ENCODE data around the gene TFIP11.
A peak's percentile ranks its signal among the peaks of the same experiment; 100 is the strongest.

The TFIP11 gene

DNA sequence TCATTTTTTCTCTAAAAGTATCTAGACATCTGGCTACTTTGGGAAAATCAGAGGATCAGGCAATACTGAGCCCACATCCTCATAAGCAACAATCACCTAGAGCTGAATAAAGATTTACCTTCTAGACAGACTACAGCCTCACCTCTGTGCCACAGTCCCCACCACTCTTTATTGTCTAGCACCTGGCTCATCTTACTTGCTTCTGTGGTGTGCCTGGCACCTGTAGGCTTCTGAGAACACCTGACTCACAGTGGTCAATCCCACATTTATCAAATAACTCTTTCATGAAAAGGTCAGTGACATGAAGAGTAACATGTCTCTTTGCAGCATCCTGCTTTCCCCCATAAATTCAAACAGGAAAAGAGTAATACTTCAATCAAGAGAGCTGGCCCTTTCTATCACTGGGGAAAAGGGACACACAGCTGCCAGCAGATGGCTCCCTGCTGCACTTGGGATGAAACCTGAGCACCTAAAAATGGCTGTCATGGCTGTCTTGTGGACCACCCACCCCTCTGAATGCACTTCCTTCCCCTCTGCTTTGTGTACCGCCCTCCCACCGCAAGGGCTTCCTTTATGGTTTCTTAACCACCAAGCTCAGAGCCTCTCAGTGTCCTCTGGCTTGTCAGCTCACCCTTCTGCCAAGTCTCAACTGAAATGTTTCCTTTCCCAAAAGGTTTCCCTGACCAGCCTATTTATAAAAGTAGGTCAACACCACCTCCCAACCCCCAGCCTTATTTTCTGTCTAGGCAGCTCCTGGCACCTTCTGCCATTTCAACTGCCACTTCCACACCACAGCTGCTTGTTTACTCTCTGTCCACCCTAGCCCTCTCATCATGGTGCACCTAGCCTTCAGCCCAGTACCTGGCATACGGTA lies 9.3 kb downstream of the TFIP11 start:
- DNase-seq = peak; percentile 60

DNA sequence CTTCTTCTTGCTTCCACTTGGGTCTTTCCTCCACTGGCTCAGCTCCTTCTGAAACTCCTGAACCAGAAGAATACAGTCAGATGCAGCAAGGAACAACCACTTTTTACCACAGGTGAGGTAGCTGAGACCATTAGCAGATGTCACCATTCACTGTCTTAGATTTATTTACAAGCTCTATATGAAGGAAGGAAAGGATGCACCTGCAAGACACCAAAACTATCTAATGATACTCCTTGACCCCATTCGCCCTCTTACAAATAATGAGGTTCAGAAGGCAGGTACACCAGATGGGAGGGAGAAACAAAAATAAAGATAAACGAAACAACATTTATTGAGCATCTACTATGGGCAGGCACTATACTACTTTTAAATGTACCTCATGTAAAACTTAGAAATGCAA lies 10.3 kb downstream of the TFIP11 start:
- DNase-seq = no peak

DNA sequence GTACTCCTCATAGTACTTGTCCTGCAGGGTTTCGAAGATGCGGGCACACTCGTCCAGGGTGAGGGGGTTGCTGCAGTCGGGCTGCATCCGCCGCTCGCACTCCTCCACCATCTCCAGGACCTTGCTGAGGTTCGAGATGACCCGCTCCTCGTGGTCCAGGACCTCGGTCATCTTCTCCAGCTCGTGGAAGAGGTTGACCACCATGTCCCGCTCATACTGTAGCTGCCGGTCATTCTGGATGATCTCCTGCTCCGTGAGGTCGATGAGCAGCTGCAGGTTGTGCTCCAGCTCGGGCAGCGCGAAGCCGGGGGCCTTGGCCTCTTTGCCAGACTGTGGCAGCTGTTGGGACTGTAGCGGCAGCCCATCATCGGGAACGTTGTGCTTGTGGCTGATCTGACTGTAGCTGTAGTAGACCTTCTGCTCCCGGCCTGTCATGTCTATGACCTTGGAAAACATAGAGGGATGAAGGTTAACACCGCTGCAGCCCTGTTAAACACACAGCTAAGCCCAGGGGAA lies 13.0 kb downstream of the TFIP11 start:
- DNase-seq = no peak

DNA sequence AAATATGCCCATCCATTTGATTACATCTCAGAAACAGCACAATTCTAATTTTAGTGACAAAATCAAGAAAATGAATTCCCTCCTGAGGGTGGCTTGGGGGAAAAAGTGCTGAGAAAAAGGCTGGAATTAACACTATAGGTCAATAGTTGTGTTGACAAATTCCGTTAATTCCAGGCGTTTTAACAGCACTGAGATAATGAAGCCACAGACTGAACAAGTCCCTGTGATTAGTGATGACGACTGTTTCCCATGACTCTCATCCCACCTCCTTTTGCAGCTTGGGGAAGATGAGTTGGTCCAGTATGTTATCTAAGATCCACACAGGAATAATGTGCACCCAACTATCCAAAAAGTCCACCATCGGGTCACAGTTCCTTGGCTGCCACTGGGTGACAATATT lies 15.8 kb downstream of the TFIP11 start:
- DNase-seq = no peak

DNA sequence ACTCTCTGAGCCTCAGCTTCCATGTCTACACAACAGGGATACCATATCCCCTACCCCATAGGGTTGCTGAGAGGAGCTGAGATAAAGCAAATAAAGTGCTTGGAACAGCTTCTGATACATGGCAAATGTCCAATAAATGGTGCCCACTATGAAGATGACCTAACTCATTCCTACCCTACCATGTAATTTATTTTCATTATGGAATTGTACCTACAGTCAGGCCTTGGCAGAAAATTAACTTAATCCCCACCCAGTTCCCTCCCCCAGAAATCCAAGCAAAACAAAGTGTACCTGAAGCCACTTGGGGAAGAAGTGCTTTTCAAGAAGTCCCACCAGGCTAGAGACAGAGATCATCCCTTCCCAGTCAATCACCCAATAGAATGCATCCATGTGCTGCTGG lies 17.8 kb downstream of the TFIP11 start:
- no peak for DNase-seq

DNA sequence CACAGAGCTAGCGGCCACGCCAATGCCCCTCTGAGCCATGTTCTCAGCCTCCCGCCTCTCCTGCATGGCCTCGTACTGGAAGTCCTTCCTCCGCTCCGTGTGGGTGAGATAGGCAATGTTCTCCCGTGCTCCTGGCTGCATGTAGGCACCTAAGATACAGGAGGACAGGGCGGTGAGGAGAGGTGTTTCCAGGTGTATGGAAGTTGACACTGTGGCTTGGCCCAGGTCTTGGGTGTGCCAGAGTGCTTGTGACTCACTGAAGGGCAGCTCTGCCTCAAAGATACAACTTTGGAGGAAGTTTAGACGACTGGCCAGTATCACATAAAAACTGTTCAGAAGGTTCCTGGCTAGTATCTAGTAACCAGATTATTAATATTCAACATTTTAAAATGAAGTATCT lies 20.1 kb downstream of the TFIP11 start:
- no peak for DNase-seq

DNA sequence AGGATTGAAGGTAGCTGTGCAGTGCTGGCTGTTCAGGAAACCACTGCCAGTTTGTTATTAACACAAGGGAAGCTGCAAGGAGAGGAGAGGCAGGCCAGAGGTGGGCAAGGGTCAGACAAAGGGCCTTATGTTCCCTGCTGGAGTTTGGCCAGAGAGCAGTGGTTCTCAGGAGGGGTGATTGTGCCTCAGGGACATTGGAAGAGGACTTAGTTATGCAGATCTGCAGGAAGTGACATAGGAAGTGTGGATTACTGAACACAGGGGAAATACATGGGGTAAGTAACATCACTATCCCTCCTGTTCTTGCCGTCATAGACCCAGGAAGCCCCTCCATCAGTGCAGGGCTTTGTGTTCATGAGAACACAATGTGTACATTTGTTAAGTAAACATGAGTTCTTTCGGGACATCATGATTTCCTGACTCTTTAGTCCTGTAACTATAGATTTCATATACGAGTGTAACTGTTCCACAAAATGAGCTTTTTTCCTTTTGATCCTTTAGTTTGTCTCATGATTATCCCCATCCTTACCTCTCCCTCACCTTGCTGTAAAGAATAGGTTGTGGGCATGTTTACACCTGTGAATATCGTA lies 22.7 kb downstream of the TFIP11 start:
- DNase-seq = no peak

DNA sequence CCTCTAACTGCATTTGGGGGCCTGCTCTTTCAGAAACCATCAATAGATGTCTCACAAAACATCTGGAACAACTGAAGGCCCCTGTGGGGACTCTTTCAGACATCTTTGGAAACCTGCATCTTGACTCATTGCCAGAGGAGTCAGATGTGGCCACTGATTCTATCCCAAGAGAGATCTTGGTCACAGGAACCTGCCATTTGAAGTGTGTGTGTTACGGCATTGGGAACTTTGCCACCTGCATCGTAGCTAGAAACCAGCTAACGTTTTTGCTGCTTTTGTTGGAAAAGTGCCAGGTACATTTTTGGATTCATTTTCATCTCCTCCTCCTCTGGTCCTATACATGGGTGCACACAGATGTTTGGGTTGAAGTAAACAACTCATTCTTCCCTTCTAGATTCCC lies 24.3 kb downstream of the TFIP11 start:
- no peak for DNase-seq

DNA sequence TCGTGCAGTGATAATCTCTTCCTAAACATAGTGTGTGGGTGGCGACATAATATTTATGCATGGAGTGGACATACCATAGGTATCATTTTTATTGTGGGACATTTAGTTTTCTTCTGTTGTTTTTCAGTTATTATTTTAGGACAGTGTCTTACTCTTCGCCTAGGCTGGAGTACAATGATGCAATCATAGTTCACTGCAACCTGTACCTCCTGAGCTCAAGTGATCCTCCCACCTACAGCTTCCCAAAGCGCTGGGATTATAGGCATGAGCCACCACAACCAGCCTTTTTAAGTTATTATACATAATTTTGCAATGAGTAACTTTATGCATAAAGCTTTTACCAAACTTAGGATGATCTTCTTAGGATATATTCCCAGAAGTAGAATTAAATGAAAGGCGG lies 25.9 kb downstream of the TFIP11 start:
- DNase-seq = no peak

DNA sequence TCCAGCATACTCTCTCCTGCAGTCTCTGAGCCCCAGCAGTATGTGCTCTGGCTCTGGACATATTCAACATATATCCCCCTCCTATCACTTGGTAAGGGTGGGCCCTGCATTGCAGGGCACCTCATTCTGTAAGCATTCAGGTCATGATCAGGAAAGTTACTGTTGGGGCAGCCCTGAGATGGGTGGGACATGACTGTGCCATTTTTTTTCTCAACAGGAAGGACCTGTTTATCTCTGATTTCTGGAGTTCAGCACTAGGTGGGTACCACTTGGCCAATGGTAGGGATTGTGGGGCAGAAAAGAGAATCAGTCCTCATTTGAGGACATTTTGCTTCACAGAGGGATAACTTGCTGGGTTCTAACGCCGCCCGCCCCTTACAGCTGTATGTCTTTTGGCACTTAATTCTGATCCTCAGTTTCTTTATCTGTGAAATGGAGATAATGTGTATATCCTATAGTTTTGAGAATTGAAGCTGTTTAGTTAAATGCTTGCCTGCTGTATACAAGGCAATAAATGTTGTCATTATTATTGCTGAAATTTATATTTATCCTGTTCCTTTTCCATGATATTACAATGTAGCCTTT lies 26.4 kb downstream of the TFIP11 start:
- DNase-seq = no peak

DNA sequence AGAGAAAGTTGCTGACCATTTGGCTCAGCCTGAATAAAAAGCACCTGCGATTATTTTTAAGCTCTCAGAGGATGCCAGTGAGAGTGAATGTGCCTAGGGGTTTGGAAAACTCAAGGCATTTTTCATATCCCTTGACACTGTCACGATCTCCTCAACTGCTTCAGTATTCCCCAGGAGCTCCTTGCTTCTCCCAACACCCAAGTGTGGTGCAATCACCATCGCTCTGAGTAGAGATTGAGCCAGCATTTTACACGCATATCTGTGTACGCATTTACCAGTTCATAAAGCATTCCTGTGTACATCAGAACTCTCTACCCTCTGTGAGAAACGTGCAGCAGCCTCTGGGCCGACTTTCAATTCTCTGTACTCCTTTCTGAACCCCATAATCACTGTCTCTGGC lies 27.3 kb downstream of the TFIP11 start:
- no peak for DNase-seq

DNA sequence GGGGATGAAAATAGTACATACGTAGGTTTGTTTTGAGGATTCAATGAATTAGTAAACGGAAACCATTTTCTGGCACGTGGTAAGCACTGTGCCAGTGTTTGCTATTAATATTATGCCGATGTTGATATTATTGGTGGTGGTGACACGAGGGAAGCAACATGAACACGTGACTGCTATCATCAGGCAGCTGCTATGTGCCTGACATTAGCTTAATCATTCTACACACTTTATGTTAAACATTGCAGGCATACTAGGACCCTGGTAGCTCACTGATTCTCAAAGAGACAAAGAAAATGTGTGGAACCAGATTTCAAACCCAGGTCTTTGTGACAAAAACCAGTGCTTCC lies 27.9 kb downstream of the TFIP11 start:
- DNase-seq = no peak

DNA sequence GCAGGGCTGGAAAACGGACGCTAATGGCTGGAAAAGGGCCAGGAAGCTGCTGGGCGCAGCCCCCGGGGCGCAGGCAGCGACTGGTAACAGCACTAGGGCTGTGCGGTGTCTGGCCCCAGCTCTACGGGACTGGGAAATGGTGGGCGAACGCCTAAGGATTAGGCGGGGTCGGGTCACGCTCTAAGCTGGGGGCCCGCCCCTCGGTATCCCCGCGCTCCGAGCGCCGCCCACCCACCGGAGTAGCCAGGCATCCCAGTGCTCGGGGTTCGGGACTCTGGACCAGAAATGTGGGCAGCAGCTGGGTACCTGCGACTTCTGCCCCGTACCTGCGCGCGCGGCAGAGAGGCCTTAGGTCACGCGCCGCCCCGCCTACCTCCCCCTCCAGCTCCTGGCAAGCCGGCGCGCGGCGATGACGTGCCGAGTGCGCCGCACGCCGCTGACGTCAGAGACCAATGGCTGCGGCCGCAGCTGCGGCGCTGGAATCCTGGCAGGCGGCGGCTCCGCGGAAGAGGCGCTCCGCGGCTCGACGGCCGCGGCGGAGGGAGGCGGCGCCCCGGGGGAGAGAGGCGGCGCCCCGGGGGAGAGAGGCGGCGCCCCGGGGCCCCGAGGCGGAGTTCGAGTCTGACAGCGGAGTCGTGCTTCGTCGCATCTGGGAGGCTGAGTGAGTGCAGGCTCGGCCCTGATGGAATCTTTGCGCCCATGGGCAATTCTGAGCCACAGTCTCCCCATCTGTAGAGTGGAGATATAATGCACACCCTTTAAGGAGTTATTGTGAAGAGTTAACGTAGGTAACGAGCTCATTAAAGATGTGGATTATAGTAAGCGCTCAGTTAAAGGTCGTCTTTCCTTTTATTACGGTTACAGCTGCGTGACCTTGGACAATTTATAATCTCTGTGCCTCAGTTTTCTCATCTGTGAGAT lies 28.6 kb downstream of the TFIP11 start, which contains the start of the genes HPS4 and SRRD:
Gene HPS4, minus strand, starts transcription at position 345 of the 921 bp plus-strand sequence. CDS start 2,021 bp downstream, outside the sequence.
Gene SRRD, plus strand, starts transcription at position 439 of the 921 bp plus-strand sequence. Its CDS starts 14 bp downstream, at position 453.
- DNase-seq = peak; percentile 93

DNA sequence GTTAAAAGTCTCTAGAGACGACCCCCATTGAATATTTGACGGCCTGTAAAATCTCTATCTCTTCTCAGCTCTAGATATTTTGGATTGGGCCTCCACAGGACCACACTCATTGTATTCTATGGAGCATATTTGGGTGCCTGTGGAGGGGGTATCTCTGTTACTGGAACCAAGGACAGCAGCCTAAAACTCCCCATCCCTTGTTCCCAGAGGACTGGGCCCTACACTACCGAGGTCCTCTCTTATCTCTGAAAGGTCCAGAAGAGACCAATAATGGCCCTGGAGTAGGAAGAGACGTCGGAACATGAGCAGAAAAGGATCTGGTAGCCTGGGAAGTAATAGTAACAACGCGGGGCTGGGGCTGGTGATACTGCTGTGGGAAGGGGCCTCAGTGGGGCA lies 29.2 kb downstream of the TFIP11 start:
- no peak for DNase-seq

DNA sequence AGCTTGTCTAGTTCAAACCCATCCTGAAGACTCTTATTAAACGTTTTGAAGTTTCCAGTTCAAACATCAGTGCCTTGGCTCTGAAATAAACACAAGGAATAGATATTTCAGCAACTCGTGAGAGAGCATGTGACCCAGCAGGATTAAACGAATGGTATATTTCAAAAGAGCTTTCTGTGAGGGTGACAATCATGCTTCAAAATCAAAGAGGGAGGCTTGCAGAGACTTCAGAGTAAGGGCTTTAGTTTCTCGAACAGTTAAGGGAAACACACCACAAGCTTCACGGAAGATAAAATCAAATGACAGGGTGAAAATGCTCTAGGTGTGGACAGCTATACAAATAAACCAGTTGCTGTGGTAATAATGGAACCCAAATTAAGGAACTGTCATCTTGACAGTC lies 30.1 kb downstream of the TFIP11 start:
- no peak for DNase-seq

DNA sequence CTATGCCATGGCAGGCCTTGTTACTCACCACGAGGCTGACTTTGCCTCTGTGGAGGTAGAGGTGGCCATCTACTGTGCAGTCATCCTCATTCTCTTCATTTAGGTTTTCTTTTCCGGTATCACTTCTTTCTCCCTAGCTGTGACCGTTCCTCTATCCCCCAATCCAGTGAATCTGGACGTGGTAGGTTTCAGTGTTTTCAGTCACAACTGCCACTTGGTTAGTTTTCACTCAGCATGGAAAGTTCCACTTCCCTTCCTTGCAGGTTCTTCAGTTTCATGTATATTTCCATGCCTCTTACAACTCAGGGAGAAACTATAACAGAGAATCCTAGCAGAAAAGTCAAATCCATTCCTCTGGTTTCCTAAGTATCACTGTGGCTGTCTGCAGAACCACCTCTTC lies 30.6 kb downstream of the TFIP11 start:
- no peak for DNase-seq

DNA sequence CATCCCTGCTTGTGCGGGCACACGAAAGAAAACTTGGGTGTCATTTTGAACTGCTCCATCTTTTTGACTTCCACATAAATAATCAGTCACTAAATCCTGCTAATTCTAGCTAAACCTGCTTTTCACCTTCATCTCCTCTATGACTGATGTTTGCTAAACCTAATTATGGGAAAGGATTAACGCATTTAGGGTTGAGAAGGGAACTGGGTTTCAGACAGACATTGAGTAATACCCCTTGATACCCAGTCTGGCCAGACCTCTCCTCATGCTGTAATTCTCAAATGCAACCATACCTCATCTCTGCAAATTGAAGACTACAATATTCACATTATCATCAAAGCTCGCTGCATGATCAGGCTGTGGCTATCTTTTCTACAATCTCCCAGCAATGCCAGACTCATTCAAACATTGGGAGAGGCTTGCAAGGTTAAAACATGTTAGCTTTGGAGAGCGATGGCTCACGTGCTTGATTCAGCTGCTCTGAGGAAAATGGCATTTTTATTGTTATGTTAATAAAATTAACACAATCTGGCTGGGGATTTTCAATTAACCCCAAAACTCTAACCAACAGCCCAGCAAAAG lies 31.1 kb downstream of the TFIP11 start:
- DNase-seq = no peak

DNA sequence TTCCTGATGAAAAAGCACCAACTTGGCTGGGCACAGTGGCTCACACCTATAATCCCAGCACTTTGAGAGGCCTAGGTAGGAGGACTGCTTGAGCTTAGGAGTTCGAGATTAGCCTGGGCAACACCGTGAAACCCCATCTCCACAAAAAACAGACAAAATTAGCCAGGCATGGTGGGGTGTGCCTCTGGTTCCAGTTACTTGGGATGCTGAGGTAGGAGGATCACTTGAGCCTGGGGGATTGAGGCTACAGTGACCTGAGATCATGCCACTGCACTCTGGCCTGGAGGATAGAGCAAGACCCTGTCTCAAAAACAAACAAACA lies 31.7 kb downstream of the TFIP11 start:
- DNase-seq = no peak

DNA sequence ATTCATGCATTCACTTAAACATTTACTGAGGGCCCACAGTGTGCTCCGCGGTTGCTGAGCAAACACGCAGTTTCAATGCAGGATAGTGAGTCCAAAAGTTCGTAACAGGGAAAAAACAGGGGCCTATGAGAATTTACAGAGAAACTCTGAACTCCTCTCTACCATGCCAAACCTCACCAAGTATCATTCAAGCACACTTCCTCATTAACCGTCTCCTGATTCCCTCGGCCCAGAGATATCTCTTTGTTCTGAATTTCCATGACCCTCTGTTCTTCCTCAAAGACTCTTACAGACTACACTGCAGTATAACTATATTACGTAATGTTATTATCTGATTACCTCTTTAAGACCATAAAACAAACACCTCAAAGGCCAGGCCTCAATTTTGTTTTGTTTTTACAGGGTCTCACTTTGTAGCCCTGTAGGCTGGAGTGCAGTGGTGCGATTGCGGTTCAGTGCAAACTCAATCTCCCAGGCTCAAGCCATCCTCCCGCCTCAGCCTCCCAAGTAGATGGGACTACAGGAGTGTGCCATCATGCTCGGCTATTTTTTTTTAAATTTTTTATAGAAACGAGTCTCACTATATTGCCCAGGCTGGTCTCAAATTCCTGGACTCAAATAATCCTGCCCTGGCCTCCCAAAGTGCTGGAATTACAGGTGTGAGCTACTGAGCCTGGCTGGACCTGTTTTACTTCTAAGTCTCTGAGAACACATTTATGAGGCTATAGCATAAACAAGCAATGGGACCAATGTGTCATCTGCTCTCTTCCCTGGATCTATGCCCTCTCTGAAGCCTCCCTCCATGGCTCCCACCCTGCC lies 32.3 kb downstream of the TFIP11 start:
- DNase-seq = no peak

DNA sequence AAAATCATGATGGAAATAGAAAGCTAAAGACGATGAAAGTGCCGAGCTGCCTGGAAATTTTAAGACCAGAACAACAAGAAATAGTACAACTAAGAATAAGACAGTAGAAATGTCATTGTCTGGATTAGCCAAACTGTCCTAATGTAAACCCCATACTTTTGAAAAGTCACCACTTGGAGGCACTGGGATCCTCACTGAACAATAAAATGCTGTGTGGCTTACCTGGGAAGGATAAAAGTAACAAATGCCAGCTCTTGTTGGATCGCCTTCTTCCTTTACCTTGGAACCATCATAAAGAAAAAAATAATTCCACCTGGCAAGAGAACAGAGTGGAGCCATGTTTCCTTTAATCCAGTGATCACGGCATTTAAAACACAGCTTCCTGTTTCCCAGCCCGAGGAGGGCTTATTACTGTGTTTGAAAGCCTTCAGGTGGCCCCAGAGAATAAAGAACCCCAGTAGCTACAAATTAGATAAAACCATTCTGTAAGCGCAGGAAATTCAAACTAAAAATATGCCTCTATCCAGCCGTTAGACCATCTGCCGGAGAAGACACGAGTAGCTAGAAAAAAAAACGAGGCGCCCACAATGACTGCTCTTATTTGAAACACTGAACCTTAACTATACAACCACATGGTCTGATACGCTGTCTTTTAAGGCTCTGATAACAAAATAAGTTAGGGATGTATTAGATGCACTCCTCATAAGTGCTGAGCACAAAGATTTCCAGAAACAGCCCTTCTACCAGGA lies 33.1 kb downstream of the TFIP11 start:
- no peak for DNase-seq

DNA sequence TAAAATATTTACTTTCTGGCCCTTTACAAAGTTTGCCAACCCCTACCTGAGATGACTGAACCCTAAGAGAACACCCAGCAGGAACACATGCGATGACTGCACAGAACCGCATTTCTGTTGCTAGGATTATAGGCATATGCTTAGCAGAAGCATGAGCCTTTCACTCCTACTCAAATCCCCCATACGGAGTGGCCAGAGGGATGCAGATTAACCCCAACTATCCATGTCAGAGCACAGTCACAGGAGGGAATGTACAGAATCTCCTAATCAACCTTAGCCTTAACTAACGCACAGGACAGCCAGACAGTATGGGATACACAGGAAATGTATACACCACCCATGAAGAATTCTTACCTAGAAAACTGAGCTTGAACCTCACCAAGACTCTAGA lies 34.9 kb downstream of the TFIP11 start:
- no peak for DNase-seq
